Measurements from ENCODE around the gene NMB. TPM values are rescaled to one million over a fixed set of nuclear protein-coding genes. Genes with fewer than 3 reads are reported as not detected.
A peak's percentile ranks its signal among the peaks of the same experiment; 100 is the strongest.

The NMB gene
- total and polyA plus RNA-seq, 2 of the 13 experiments (the other 11 are each of a cell fraction or from before 2014, with no cell fraction given): 10.4 to 25.4 TPM

GRCh38 chr15:84606653-84607120 is 51.3 kb downstream of the NMB start (continued):
- TF ChIP-seq ZNF672 (CRISPR knock-in tag; IDR thresholded peaks at IDR 0.05): no peak
- no peak for TF ChIP-seq ZNF17 (CRISPR knock-in tag; IDR thresholded peaks at IDR 0.05)
- peak; percentile 54; the same call in 1 of the 2 replicates for TF ChIP-seq BORCS8-MEF2B (CRISPR knock-in tag; IDR thresholded peaks at IDR 0.05)
- TF ChIP-seq THRA (CRISPR knock-in tag; IDR thresholded peaks at IDR 0.05; ENCODE audit: borderline replicate concordance): peak; percentile 78; the same call in 1 of the 2 replicates
- no peak for TF ChIP-seq ZNF362 (CRISPR knock-in tag; IDR thresholded peaks at IDR 0.05; ENCODE audit: borderline replicate concordance)
- 0 out of 2 replicates have a peak, but pooled peaks have one; percentile 45 for TF ChIP-seq BRF2 (CRISPR knock-in tag; IDR thresholded peaks at IDR 0.05)
- TF ChIP-seq THAP9 (CRISPR knock-in tag; IDR thresholded peaks at IDR 0.05; ENCODE audit: borderline replicate concordance): no peak
- no peak for TF ChIP-seq ZNF281 (CRISPR knock-in tag; IDR thresholded peaks at IDR 0.05; ENCODE audit: borderline replicate concordance)
- peak; percentile 4; the same call in 1 of the 2 replicates for TF ChIP-seq ZFP90 (CRISPR knock-in tag; IDR thresholded peaks at IDR 0.05; ENCODE audit: borderline replicate concordance)
- peak; percentile 93 for TF ChIP-seq GATAD2A (CRISPR knock-in tag; IDR thresholded peaks at IDR 0.05)
- TF ChIP-seq ZHX1 (CRISPR knock-in tag; IDR thresholded peaks at IDR 0.05; ENCODE audit: low read depth): no peak
